Naive thymus-derived CD4-positive, alpha-beta T cell (primary cell): ENCODE results near the gene ARF1. TPM values are rescaled to one million over a fixed set of nuclear protein-coding genes. Genes with fewer than 3 reads are reported as not detected.

Source experiments
- ATAC-seq: fragments of 150-1000 bp; cut with Tn5 transposase; 2 replicates; pipeline ENCODE4 v1.10.0; 2021; ENCODE audit warnings: mild to moderate bottlenecking, moderate library complexity
- CTCF ChIA-PET: fragments of 350-600 bp; sonication (Branson Sonifier 250); formaldehyde crosslinking; loops from one replicate; lab custom pipeline; 2021; ENCODE audit warnings: antibody characterized with exemption; lab: Charles Lee
- POLR2A ChIA-PET: fragments of 350-600 bp; sonication (Branson Sonifier 250); formaldehyde crosslinking; loops from one replicate; lab custom pipeline; 2021; ENCODE audit warnings: antibody characterized with exemption, inconsistent platforms; lab: Charles Lee
- DNase-seq, 9 donors: peaks; one replicate each; pipeline versions ENCODE4 v3.0.0 to v3.0.0-alpha.2; 2020 to 2022; ENCODE audit warnings: mixed read lengths in 1 of 9
- H3K27ac ChIP-seq: one replicate; pipeline ENCODE4 v1.7.0; 2013; ENCODE audit warnings: mild to moderate bottlenecking, low read depth, low read length, moderate library complexity
- H3K27me3 ChIP-seq, 2 donors: one replicate each; pipeline ENCODE4 v1.7.0; 2013; ENCODE audit warnings: low read length in 2 of 2, mild to moderate bottlenecking in 2 of 2, moderate library complexity in 2 of 2; ENCODE audit not compliant: control insufficient read depth in 2 of 2, insufficient read depth in 2 of 2
- H3K36me3 ChIP-seq, 3 experiments: 1 replicate in 2 of 3; 2 replicates in 1 of 3; pipeline ENCODE4 v1.7.0; 2013; ENCODE audit warnings: low read length in 3 of 3, mild to moderate bottlenecking in 3 of 3, moderate library complexity in 1 of 3; ENCODE audit not compliant: insufficient read depth in 3 of 3, control insufficient read depth in 2 of 3
- H3K4me1 ChIP-seq, 2 donors: one replicate each; pipeline ENCODE4 v1.7.0; 2013; ENCODE audit warnings: low read length in 2 of 2, mild to moderate bottlenecking in 2 of 2, moderate library complexity in 1 of 2; ENCODE audit not compliant: control insufficient read depth in 2 of 2, insufficient read depth in 2 of 2
- H3K4me3 ChIP-seq: 2 replicates; pipeline ENCODE4 v1.7.0; 2013; ENCODE audit warnings: mild to moderate bottlenecking, low read length
- H3K9me3 ChIP-seq, 3 experiments: 1 replicate in 2 of 3; 2 replicates in 1 of 3; pipeline ENCODE4 v1.7.0; 2013; ENCODE audit warnings: low read length in 3 of 3; ENCODE audit not compliant: control insufficient read depth in 2 of 3
- H3K27ac Mint-ChIP-seq, 9 donors: one replicate each; pipeline ENCODE4 v1.8.0; 2020 to 2022; ENCODE audit warnings: mixed read lengths in 9 of 9, mild to moderate bottlenecking in 8 of 9, moderate library complexity in 5 of 9, inconsistent platforms in 2 of 9
- H3K27me3 Mint-ChIP-seq, 5 donors: one replicate each; pipeline ENCODE4 v1.8.0; 2021 to 2022; ENCODE audit warnings: mixed read lengths in 5 of 5, mild to moderate bottlenecking in 1 of 5
- H3K36me3 Mint-ChIP-seq, 5 donors: one replicate each; pipeline ENCODE4 v1.8.0; 2020 to 2022; ENCODE audit warnings: mixed read lengths in 5 of 5, mild to moderate bottlenecking in 3 of 5, inconsistent platforms in 1 of 5
- H3K4me1 Mint-ChIP-seq, 7 donors: one replicate each; pipeline ENCODE4 v1.8.0; 2020 to 2022; ENCODE audit warnings: mixed read lengths in 7 of 7, mild to moderate bottlenecking in 3 of 7, inconsistent platforms in 1 of 7
- H3K4me3 Mint-ChIP-seq, 10 donors: one replicate each; pipeline ENCODE4 v1.8.0; 2020 to 2022; ENCODE audit warnings: mild to moderate bottlenecking in 10 of 10, mixed read lengths in 10 of 10, moderate library complexity in 6 of 10, inconsistent platforms in 2 of 10
- H3K9me3 Mint-ChIP-seq, 11 donors: one replicate each; pipeline ENCODE4 v1.8.0; 2020 to 2022; ENCODE audit warnings: mixed read lengths in 11 of 11, mild to moderate bottlenecking in 4 of 11, inconsistent platforms in 1 of 11, moderate library complexity in 1 of 11
- intact Hi-C, 2 donors: fragments of 100-400 bp; cut with micrococcal nuclease; formaldehyde crosslinking; loops; one replicate each; pipeline ENCODE4 v1.15.1; 2023
- polyA plus RNA-seq, 2 donors: library from polyadenylated mRNA; unstranded; fragments of 300-500 nt; fragmentation: Illumina TruSeq; gene quantifications; one replicate each; pipeline ENCODE4 v1.2.3, GENCODE V29; 2021
- total RNA-seq, 6 experiments: library from RNA in 5 of 6; stranded (reverse) in 5 of 6; gene quantifications; 1 replicate in 5 of 6; 2 replicates in 1 of 6; pipeline ENCODE4 v1.2.3 and lab custom pipeline; 2021 to 2026

The ARF1 gene
- total and polyA plus RNA-seq, 7 experiments from 2014 or later: 198 to 434 (median 344) TPM

DNA sequence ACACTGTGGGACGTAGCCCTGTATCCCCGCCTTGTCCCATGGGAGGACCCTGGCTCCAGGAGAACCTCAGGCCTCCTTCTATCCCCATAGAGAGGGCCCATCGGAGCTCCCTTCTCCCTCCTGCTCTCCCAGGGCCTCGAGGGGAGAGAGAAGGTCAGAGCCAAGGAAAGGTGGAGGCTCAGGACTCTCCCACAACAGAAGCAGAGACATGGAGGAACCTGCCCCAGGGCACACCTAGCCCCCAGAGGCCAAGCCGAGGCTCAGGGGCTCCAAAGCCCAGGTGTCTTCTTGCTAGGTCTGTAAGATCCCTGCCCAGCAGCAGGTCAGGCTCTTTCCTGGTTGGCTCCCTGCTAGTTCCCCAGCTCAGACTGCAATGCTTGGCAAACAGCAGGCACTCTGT, 34.4 kb upstream of the ARF1 start:
- no peak overlapping the region for H3K4me3 ChIP-seq
- DNase-seq (no peak), ATAC-seq (no peak)
- H3K27ac ChIP-seq: no peak overlapping the region
- no peaks in the 10 kb centered on the region for H3K4me1 ChIP-seq
- H3K27ac Mint-ChIP-seq: no peak overlapping the region
- H3K27me3 Mint-ChIP-seq: peaks cover 3 to 34% (median 27%) of the 10 kb centered on the region in 5 donors
- peaks cover 0 to 4% (median 0%) of the 10 kb centered on the region in 5 donors for H3K36me3 Mint-ChIP-seq
- intact Hi-C loops: no loop called here
- H3K9me3 Mint-ChIP-seq: peaks cover 0 to 7% (median 0%) of the 10 kb centered on the region in 11 donors
- no peaks in the 10 kb centered on the region for H3K36me3 ChIP-seq
- peaks cover 0 to 8% (median 0%) of the 10 kb centered on the region in 7 donors for H3K4me1 Mint-ChIP-seq
- H3K27me3 ChIP-seq: no peaks in the 10 kb centered on the region
- H3K4me3 Mint-ChIP-seq: no peak overlapping the region
- ChIA-PET POLR2A (no interaction called here), CTCF (no interaction called here)
- no peaks in the 10 kb centered on the region for H3K9me3 ChIP-seq

DNA sequence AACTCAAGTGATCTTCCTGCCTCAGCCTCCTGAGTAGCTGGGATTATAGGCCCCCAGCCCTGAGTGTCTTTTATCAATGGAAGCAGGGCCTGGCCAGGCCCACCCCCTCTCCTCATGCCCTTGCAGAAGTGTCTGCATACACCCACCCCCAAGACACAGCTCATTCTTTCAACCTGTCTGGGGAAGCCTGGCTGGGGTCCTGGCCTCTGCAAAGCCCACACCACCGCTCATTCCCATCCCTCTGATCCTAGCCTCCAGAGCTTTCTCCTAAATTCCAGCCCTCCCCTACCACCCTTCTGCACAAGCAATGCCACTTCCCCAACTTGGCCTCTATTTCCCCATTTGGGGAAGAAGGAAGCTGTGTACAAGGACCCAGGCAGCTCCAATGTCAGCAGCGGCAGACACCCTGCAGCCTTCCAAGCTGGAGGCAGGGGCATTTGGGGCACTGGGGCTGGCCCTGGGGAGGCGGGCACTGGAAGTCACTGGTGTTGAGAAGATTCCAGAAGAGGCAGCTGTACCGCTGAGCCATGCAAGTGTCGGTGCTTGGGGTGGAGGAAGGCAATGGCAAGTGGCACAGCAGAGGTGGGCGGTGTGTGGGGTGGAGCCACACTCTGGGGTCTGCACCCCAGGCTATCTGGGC, 33.7 kb upstream of the ARF1 start:
- H3K27me3 ChIP-seq: no peaks in the 10 kb centered on the region
- H3K36me3 ChIP-seq: no peaks in the 10 kb centered on the region
- no peak overlapping the region for H3K4me3 ChIP-seq
- DNase-seq: no peak
- H3K27ac ChIP-seq: no peak overlapping the region
- H3K9me3 Mint-ChIP-seq: peaks cover 0 to 7% (median 5%) of the 10 kb centered on the region in 11 donors
- peaks cover 9 to 40% (median 32%) of the 10 kb centered on the region in 5 donors for H3K27me3 Mint-ChIP-seq
- H3K4me1 ChIP-seq: no peaks in the 10 kb centered on the region
- no peaks in the 10 kb centered on the region for H3K9me3 ChIP-seq
- no peak overlapping the region for H3K4me3 Mint-ChIP-seq
- peaks cover 0 to 5% (median 0%) of the 10 kb centered on the region in 5 donors for H3K36me3 Mint-ChIP-seq
- peaks cover 0 to 8% (median 0%) of the 10 kb centered on the region in 7 donors for H3K4me1 Mint-ChIP-seq
- H3K27ac Mint-ChIP-seq: no peak overlapping the region
- no peak for ATAC-seq
- ChIA-PET POLR2A (no interaction called here), CTCF (no interaction called here)
- intact Hi-C loops: no loop called here

DNA sequence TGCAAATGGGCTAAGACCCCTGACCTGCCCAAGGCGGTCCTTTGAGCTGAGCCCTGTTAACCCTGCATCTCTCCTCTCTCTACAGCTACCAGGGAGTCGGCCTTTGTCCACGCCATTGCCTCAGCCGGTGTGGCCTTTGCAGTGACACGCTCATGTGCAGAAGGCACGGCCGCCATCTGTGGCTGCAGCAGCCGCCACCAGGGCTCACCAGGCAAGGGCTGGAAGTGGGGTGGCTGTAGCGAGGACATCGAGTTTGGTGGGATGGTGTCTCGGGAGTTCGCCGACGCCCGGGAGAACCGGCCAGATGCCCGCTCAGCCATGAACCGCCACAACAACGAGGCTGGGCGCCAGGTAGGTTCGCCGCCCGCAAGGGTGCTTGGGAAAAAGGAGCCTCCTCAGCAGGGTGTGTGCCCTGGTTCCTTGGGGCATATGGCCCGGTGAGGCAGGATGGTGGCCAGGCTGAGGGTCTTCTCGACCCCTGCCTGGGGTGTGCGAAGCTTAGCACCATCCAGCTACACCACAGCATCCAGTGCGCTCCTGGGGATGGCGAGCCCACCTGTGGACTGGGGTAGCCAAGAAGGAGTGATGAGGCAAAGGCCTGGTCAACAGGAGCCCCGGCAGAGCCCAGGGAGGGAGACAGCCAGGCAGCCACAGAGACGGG, 31.8 kb upstream of the ARF1 start:
- Histone ChIP-seq H3K4me3 (no peak overlapping the region), H3K9me3 (no peaks in the 10 kb centered on the region), H3K36me3 (no peaks in the 10 kb centered on the region), H3K4me1 (no peaks in the 10 kb centered on the region), H3K27me3 (no peaks in the 10 kb centered on the region), H3K27ac (no peak overlapping the region)
- peaks cover 0 to 8% (median 0%) of the 10 kb centered on the region in 7 donors for H3K4me1 Mint-ChIP-seq
- peaks cover 0 to 16% (median 6%) of the 10 kb centered on the region in 11 donors for H3K9me3 Mint-ChIP-seq
- DNase-seq (no peak), ATAC-seq (no peak)
- peaks cover 18 to 50% (median 40%) of the 10 kb centered on the region in 5 donors for H3K27me3 Mint-ChIP-seq
- POLR2A ChIA-PET: no interaction called here
- CTCF ChIA-PET: no interaction called here
- no peak overlapping the region for H3K27ac Mint-ChIP-seq
- intact Hi-C loops: no loop called here
- H3K4me3 Mint-ChIP-seq: no peak overlapping the region
- peaks cover 0 to 7% (median 0%) of the 10 kb centered on the region in 5 donors for H3K36me3 Mint-ChIP-seq

DNA sequence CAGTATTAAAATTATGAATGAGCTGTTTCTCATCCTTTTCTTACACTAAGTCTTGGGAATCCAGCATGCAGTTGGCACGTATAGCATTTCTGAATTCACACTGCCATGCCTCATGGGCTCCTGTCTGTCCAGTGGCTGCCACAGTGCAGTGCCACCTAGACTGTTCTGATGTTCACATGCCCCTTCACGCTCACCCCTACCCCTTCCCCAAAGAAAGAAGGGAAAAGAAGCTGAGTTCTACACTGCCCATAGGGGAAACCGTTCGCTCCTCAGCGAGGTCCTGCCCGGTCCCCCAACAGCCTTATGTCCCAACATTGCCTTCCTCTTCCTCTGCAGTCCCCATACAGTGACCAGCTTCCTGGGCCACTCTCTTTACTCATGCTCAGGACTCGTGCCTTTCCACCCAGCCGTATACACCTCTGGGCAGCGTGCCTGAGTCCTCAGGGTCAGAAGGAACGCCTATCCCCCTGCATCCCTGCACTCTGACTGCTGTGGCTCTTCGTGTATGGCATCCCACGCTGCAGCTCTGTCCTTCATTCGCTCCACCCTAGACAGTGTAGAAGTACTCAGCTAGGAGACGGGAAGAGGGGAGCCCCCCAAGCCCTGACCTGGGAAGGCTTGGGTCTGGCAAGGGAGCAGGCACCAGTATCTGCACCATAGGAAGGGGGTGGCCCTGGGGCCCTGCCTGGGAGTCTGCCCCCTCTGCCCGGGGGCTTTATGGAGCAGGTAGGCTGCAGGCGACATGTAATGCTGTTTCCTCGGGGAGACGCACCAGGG, 24.1 kb upstream of the ARF1 start:
- ATAC-seq (no peak), DNase-seq (no peak)
- Histone ChIP-seq H3K27me3 (peaks cover 9 to 25% of the 10 kb centered on the region in 2 donors), H3K9me3 (no peaks in the 10 kb centered on the region), H3K27ac (no peak overlapping the region), H3K36me3 (no peaks in the 10 kb centered on the region), H3K4me1 (peaks cover 5 to 19% of the 10 kb centered on the region in 2 donors), H3K4me3 (no peak overlapping the region)
- H3K9me3 Mint-ChIP-seq: peaks cover 0 to 14% (median 4%) of the 10 kb centered on the region in 11 donors
- intact Hi-C loops: loop anchor here (1.0 to 2.0 kb wide), 2 partner anchors 50 to 271 kb away; partner anchors contain the start of gene MRPL55 (in 1 of the 2)
- peaks cover 6 to 15% (median 7%) of the 10 kb centered on the region in 7 donors for H3K4me1 Mint-ChIP-seq
- H3K36me3 Mint-ChIP-seq: peaks cover 0 to 7% (median 0%) of the 10 kb centered on the region in 5 donors
- ChIA-PET CTCF (no interaction called here), POLR2A (no interaction called here)
- H3K27ac Mint-ChIP-seq: peak overlapping the region in 3 of 9 donors; percentile 8 to 34 (median 26)
- H3K27me3 Mint-ChIP-seq: peaks cover 29 to 59% (median 43%) of the 10 kb centered on the region in 5 donors
- H3K4me3 Mint-ChIP-seq: peak overlapping the region in 8 of 10 donors; percentile 23 to 77 (median 60)

DNA sequence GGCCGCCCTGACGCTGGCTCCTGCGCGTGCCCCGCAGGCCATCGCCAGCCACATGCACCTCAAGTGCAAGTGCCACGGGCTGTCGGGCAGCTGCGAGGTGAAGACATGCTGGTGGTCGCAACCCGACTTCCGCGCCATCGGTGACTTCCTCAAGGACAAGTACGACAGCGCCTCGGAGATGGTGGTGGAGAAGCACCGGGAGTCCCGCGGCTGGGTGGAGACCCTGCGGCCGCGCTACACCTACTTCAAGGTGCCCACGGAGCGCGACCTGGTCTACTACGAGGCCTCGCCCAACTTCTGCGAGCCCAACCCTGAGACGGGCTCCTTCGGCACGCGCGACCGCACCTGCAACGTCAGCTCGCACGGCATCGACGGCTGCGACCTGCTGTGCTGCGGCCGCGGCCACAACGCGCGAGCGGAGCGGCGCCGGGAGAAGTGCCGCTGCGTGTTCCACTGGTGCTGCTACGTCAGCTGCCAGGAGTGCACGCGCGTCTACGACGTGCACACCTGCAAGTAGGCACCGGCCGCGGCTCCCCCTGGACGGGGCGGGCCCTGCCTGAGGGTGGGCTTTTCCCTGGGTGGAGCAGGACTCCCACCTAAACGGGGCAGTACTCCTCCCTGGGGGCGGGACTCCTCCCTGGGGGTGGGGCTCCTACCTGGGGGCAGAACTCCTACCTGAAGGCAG, 23.4 kb upstream of the ARF1 start:
- H3K27me3 Mint-ChIP-seq: peaks cover 26 to 52% (median 38%) of the 10 kb centered on the region in 5 donors
- Histone ChIP-seq H3K27me3 (peaks cover 9 to 29% of the 10 kb centered on the region in 2 donors), H3K9me3 (no peaks in the 10 kb centered on the region)

More for the DNA sequence above, 23.4 kb upstream of the ARF1 start:
- Mint-ChIP-seq H3K4me1 (peaks cover 6 to 15% (median 7%) of the 10 kb centered on the region in 7 donors), H3K27ac (peak overlapping the region in 2 of 9 donors; percentile 34 to 64), H3K36me3 (peaks cover 0 to 4% (median 0%) of the 10 kb centered on the region in 5 donors), H3K9me3 (peaks cover 0 to 7% (median 0%) of the 10 kb centered on the region in 11 donors), H3K4me3 (peak overlapping the region; percentile 29 to 82 (median 66))
- Histone ChIP-seq H3K4me1 (peaks cover 5 to 19% of the 10 kb centered on the region in 2 donors), H3K4me3 (peak overlapping the region; percentile 48), H3K36me3 (no peaks in the 10 kb centered on the region), H3K27ac (no peak overlapping the region)
- DNase-seq: peak; percentile 43 to 81 (median 69)
- peak; percentile 81 for ATAC-seq
- POLR2A ChIA-PET: no interaction called here
- CTCF ChIA-PET: no interaction called here
- intact Hi-C loops: loop anchor here (1.0 to 2.0 kb wide), 5 partner anchors 23 to 272 kb away; partner anchors contain the start of genes ARF1 (in 2 of the 2), C1orf35 (in 1 of the 2), IBA57 (in 1 of the 2) and MRPL55 (in 1 of the 2)
